Measurements from ENCODE around the gene AKAP11. TPM values are rescaled to one million over a fixed set of nuclear protein-coding genes. Genes with fewer than 3 reads are reported as not detected.

AKAP11 gene
- total RNA-seq, 4 donors from 2014 or later: 15.8 to 34.4 (median 20.7) TPM

- TF ChIP-seq EP300 (IDR thresholded peaks at IDR 0.05) (no peak), CTCF (IDR thresholded peaks at IDR 0.05) (no peak), POLR2A (IDR thresholded peaks at IDR 0.05) (no peak), POLR2AphosphoS5 (IDR thresholded peaks at IDR 0.05) (no peak)
- peaks cover 6% of the 10 kb centered on the region for H3K36me3 ChIP-seq
- no peak overlapping the region for H3K27ac ChIP-seq
- H3K9me3 ChIP-seq: no peaks in the 10 kb centered on the region
- no peak overlapping the region for H3K4me3 ChIP-seq
- no peak for DNase-seq (ENCODE audit: low spot score in 2 of 2)
- H3K27me3 ChIP-seq: no peaks in the 10 kb centered on the region
- H3K4me1 ChIP-seq: no peaks in the 10 kb centered on the region
Measured at GRCh38 chr13:42324704-42325103, 52.8 kb downstream of the AKAP11 start.

GRCh38 chr13:42327725-42328124, 55.8 kb downstream of the AKAP11 start:
- H3K27ac ChIP-seq: no peak overlapping the region
- no peaks in the 10 kb centered on the region for H3K27me3 ChIP-seq
- TF ChIP-seq POLR2AphosphoS5 (IDR thresholded peaks at IDR 0.05) (no peak), POLR2A (IDR thresholded peaks at IDR 0.05) (no peak), EP300 (IDR thresholded peaks at IDR 0.05) (no peak), CTCF (IDR thresholded peaks at IDR 0.05) (no peak)
- no peak for DNase-seq (ENCODE audit: low spot score in 2 of 2)
- no peaks in the 10 kb centered on the region for H3K4me1 ChIP-seq
- no peaks in the 10 kb centered on the region for H3K9me3 ChIP-seq
- no peak overlapping the region for H3K4me3 ChIP-seq
- H3K36me3 ChIP-seq: no peaks in the 10 kb centered on the region

- H3K27ac ChIP-seq: no peak overlapping the region
- TF ChIP-seq POLR2A (IDR thresholded peaks at IDR 0.05): no peak
- no peak for TF ChIP-seq CTCF (IDR thresholded peaks at IDR 0.05)
- no peak for TF ChIP-seq EP300 (IDR thresholded peaks at IDR 0.05)
- no peak for TF ChIP-seq POLR2AphosphoS5 (IDR thresholded peaks at IDR 0.05)
- H3K4me1 ChIP-seq: no peaks in the 10 kb centered on the region
- H3K36me3 ChIP-seq: no peaks in the 10 kb centered on the region
- H3K4me3 ChIP-seq: no peak overlapping the region
- no peaks in the 10 kb centered on the region for H3K27me3 ChIP-seq
- DNase-seq (ENCODE audit: low spot score in 2 of 2): no peak
- no peaks in the 10 kb centered on the region for H3K9me3 ChIP-seq
Measured at GRCh38 chr13:42328672-42329071, 56.7 kb downstream of the AKAP11 start.

- Histone ChIP-seq H3K27ac (no peak overlapping the region), H3K4me3 (no peak overlapping the region), H3K9me3 (no peaks in the 10 kb centered on the region), H3K27me3 (no peaks in the 10 kb centered on the region), H3K36me3 (no peaks in the 10 kb centered on the region), H3K4me1 (no peaks in the 10 kb centered on the region)
- no peak for DNase-seq (ENCODE audit: low spot score in 2 of 2)
- TF ChIP-seq CTCF (IDR thresholded peaks at IDR 0.05) (no peak), POLR2AphosphoS5 (IDR thresholded peaks at IDR 0.05) (no peak), EP300 (IDR thresholded peaks at IDR 0.05) (no peak), POLR2A (IDR thresholded peaks at IDR 0.05) (no peak)
Measured at GRCh38 chr13:42329239-42329638, 57.3 kb downstream of the AKAP11 start.

- Histone ChIP-seq H3K36me3 (no peaks in the 10 kb centered on the region), H3K27ac (no peak overlapping the region), H3K27me3 (no peaks in the 10 kb centered on the region), H3K4me3 (no peak overlapping the region), H3K9me3 (no peaks in the 10 kb centered on the region), H3K4me1 (no peaks in the 10 kb centered on the region)
- no peak for DNase-seq (ENCODE audit: low spot score in 2 of 2)
- no peak for TF ChIP-seq POLR2A (IDR thresholded peaks at IDR 0.05)
- TF ChIP-seq CTCF (IDR thresholded peaks at IDR 0.05): no peak
- no peak for TF ChIP-seq EP300 (IDR thresholded peaks at IDR 0.05)
- TF ChIP-seq POLR2AphosphoS5 (IDR thresholded peaks at IDR 0.05): no peak
Measured at GRCh38 chr13:42331009-42331408, 59.1 kb downstream of the AKAP11 start.
